GM18519 (cell line): ENCODE results near the gene PUDP.

Experiments used
- ATAC-seq: cut with Tn5 transposase; IDR thresholded peaks from one replicate; pipeline ENCODE4 v1.9.1; 2021; ENCODE audit warnings: mild to moderate bottlenecking, moderate library complexity; ENCODE audit not compliant: unreplicated experiment, low FRiP score

Gene PUDP

DNA sequence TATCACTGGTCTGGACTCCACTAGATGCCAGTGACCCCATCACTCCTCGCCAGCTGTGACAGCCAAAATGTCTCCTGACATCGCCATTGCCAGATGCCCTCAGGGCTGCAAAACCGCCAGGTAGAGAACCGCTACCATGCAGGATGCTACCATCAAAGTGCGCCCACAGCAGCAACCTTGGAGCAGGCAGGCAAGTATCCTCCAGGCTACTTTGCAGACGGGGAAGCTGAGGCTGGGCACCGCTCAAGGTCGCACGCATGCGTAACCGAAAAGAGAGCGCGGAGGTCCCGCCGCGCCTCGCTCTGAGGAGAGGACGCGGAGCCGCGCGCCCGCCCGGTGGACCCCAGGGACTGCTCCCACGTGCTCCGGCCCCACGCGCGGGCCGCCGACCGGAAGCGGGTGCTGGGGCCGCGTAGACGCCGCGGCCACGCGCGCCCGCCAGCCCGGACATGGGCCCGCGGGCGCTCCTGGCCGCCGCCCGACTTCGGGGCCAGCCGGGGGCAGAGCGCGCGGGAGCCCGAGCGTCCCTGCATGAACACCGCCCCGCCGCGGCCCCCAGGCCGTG lies 458 bp downstream of the PUDP start, which contains the start of gene STS:
TSS of gene STS (plus strand) at position 300 of the 565 bp plus-strand sequence. CDS start 105,488 bp downstream, outside the sequence.
- ATAC-seq, result peak; percentile 21

DNA sequence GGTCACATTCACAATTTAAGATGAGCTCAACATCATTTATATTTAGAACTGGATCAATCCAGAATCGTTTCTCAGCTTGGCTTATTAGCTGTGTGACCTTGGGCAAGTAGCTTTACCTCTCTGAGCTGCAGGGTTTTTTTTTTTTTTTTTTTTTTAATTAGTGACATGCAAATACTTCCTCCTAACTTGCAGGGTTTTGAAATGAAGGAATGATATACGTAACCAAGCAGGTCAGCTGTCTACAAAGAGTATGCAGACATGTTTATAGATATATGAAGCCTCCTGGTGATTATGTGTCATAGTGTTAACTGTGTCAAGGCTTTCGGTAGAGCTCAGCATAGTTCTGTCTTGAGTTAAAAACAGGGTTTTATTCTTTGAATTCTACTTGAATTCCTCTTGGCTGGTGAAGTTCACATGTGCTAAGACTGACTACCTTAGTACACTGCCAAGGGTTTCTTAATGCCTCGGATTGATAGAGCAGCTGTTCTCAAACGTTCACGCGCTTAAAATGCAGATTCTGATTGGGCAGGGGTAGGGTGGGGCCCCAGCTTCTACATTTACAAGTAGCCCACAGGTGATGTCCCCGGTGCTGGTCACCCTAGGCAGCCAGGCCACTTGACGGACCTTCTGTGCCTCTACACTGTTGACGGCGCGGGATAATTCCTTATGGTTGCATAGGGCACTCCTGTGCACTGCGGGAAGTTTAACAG lies 1.1 kb downstream of the PUDP start:
- peak; percentile 5 for ATAC-seq

DNA sequence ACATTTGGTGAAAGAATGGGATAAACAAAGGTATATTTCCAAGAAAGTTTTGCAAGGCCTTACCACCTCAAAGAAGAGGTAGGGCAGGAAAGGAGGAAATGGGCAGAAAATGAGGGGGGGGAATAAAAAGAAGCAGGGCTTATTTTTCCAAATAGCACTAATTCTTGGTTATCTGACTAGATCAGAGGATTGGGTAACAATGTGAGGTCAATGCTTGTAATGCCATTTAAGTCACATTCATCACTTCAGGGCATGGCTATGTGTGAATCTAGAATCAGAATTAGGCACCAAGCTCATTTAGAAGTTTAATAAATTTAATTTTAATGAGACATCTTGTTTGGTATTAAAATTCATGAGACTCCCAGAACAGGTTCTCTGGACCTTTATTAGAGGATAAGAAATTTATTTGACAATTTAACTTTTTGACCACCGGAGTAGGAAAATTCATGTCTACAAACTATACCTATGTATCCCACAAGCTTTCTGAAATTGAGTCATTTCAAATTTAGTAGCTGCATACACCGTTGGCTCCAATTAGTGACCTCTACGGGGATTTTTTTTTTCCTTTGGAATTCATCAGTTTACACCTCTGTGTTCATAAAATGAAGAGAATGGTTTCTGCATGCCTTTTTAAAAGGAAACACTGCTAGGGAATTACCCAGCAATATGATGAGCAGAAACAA lies 1.8 kb downstream of the PUDP start:
- no peak for ATAC-seq

DNA sequence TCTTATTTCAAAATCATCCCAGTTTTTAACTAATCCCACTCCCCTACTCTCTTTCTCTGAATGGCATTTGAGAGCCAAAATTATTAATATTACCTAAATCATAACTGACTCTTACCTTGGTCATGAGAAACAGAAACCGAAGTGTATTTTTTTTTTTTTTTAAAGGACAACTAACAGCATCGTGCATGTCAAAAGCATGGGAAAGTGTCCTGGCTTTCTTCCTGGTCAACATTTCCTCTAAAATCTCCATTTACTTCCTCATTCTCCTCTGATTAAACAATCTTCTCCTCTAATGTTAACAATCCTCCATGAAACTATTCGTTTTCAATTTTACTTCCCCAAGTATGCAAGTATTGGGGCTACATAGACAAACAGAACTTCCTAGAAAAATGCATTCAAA lies 2.5 kb downstream of the PUDP start:
- no peak for ATAC-seq

DNA sequence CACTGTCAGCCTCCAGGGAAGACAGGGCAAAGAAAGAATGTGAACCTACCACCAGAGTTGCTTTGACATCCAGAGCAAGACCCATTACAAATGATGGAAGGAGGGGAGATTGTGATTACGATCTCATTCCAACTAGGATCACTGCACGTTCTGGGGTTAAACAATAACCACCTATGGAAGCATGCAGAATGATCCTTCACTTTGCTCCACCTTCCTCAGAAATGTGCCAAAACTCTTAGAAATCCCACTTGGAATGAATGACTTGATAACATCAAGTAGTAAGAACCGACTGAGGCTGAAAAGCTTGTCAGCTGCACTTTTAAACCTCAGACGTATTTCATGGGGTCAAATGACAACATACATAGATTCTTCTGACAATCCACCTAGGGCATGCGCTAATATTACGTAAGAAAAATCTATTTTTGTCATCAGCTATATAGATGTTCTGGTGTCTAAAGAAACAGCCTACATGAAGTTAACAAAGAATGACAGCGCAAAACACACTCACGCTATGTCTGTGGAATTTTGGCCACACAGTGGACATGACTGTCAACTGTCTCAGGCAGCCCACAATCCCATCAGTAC lies 3.9 kb downstream of the PUDP start:
- ATAC-seq, result no peak

DNA sequence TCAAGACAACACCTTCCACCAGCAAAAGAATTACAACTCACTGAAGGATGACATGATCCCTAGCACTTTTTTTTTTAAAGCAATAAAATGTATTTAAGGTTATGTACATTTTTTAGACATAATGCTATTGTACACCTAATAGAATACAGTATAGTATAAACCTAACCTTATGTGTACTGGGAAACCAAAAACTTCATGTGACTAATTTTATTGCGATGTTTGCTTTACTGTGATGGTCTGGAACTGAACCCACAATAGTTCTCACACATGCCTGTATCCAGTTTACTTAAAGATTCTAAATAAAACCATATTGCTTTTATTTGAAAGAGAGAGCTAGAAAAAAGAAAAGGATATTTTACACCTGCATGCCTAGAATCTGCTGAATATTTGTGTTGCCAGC lies 4.9 kb downstream of the PUDP start:
- no peak for ATAC-seq

DNA sequence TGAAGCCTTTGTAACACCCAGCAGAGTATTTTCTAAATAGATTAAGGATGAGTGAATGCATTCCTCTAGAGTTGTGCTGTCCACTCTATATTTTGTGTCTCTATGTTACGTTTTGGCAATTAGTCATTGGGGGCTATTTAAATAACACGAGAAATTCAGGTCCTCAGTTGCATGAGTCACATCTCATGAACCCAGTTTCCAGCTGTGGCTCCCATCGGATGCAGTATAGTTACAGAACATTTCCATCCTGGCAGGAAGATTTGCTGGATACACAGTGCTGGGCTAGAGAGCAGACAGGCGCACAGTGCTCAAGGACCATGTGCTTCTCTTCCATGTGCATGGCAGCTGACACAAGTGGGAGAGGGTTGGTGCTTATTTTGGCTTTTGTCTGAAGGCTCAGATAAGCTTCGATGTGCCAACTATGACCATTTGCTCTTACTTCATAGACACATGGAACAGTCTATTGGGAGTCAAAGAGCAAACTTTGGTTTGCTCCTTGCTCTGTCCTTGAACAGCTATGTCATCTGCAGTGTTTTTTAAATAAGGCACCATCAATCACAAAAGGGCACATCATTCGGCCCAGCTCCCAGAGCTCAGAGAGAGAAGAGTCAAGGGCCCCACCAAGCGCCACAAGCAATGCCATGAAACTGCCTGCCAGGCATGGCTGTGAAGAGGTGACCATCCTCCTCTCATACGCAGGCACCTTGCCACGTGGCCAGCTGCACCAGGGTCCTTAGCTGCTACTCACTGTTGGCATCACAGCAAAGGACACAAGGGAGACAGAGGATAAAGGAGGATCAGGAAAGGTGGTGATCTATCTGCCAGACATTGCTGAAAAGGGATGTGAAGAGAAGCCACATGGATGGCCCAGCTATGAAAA lies 8.5 kb downstream of the PUDP start:
- no peak for ATAC-seq

DNA sequence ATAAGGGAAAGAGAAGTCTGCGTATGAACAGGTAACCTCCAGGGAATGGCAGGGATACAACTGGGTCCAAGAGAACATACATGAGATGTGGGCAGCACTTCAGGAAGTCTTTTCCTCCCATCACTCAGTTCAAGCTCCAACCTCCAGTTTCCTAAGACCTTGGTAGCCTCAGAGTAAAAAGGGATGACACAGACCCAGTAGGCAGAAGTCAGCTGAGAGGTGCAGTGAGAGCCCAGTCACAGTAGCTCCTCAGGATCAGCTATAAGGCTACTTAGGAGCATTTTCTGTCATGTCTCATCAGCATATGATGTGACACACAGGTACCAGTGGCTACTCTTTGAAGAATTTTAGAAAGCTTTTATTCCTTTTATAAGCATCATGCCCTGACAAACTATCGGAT lies 13.0 kb downstream of the PUDP start:
- no peak for ATAC-seq

DNA sequence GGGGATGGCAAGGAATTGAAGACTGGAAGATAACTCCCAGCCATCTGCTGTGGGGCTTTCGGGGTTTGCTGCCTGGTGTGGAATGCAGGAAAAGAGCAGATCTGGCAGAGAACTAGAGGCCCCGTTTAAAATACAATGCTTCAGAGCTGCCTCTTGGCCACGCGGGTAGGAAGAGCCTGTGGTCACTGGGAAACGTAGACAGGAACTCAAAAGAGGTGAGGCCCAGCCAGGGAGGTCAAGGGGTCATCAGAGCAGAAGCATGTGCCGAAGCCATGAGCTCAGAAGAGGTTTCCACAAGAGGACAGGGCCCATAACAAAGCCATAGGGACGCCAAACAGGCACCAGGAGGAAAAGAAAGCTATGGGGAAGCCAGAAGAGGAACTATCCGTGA lies 14.9 kb downstream of the PUDP start:
- no peak for ATAC-seq

DNA sequence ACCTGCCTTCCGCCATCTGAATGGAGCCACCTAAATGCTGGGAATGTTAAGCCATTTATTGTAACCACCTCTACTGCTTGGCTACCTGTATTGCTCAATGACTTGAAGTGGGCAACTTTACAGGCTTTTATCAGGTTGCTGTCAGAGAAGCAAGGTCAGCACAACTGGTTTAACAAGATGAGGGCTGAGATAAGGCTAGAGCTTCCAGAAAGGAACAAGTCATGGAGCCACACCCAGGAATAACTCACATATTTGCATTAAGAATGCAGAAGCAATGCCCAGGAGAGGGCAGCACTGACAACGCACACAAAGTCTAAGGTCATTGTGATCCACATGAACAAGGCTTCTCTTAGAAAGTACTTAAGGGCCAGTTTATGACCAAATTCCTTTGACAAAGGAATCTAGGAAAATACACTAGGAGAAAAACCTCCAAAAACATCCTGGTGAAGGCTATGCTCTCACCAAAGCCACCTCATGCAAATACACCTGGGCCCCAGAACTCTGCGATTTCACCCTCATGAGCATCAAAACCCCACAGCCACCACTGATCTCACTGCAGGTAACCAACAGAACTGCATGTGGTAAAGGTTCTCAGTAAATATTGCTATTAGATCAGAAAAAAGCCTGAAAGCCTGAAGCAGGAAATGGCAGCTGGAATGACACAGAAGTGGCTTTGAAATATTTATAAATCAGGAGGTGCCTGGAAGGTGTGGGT lies 15.5 kb downstream of the PUDP start:
- ATAC-seq, result peak; percentile 68

DNA sequence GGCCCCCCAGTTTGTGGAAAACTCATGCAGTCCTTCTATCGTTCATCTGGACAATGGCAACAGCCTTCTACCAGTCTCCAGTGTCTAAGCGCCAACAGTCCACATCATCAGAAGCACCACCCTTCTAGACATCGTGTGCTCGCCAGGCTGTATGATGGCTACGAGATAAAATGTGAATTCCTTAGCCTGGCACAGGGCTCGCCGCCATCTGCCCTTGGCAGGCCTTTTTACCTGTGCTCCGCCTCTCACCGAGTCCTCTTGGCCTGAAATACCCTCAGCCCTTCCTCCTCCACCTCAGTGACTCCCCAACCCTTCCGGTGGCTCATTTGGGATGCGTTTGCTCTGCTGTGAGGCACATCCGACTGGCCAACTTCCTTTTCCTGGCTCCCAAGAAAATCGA lies 16.3 kb downstream of the PUDP start:
- no peak for ATAC-seq

DNA sequence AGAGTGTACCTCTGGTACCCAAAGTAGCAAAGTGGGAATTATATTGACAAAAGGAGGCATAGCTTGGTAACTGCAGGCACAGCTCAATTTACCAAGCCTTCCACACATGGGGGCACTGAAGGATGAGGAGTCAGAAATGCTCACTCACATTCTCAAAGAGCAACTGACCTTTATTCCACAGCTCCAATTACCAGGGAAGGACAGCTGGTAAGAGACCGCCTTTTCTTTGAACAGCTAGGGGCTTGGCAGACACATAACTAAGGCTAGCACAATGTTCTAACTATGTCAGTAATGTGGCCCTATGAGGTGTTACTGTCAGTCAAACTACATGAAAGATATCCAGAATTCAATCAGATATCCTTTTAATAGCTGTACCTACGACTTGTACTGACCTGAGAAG lies 20.9 kb downstream of the PUDP start:
- no peak for ATAC-seq

DNA sequence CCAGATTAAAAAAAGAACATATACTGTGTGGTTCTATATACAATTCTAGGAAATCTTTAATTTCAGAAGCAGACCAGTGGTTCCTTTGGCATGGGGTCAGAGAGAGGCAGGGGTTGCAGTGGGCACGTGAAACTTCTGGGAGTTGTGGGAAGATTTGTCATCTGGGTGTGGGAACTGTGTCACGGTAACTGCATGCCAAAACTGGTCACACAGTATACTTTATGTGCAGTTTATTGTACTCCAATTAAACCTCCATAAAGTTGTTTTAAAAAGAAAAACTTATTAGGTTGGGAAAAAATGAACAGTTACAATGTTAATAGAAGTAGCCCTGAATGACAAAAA lies 27.1 kb downstream of the PUDP start:
- ATAC-seq, result no peak

DNA sequence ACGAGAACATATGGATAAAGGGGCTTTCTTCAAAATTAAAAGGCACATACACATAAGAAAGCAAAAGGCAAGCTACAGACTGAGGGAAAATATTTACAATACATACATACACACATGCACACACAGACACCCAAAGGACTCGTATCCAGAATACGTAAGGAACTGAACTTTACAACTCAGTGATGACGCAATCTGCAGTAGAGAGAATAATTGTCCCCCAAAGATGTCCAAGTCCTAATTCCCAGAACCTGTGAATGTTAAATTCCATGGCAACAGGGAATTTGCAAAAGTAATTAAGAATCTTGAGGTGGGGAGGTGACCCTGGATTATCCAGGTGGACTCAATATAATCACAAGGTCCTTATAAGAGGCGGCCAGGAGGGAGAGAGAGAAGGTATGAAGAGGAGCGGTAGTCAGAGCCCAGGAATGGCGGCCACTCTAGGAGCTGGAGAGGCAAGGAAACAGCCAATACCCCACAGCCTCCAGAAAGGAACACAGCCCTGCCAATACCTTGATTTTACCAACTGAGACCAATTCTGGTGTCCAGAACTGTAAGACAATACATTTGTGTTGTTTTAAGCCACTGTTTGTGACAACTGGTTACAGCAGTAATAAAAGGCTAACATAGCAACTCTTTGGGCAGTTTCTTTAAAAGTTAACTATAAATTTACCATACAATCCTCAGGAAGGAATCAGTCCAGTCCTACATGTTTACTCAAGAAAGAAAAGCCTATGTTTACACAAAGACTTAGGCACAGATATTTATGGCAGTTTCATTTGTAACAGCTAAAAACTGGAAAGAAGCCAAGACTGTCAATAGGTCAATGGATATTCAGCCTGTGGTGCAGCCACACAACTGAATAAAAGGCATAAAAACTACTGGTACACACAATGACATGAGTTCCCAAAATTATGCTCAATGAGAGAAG lies 27.7 kb downstream of the PUDP start:
- ATAC-seq, result no peak

DNA sequence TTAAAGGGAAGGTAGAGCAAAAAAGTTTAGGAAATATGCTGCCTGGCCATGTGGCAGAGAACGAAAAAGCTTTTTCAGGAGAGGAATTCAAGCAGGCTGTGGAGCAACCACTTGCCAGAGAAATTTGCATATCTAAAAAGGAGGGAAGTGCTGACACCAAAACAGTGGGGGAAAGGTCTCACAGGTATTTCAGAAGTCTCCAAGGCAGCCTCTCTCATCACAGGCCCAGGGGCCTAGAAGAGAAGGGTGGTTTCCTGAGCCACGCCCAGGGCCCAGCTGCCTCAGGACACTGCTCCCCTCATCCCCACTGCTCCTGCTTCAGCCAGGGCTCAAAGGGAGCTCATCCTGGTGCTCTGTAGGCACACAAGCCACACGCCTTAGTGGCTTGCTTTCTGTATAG lies 30.4 kb downstream of the PUDP start:
- no peak for ATAC-seq

DNA sequence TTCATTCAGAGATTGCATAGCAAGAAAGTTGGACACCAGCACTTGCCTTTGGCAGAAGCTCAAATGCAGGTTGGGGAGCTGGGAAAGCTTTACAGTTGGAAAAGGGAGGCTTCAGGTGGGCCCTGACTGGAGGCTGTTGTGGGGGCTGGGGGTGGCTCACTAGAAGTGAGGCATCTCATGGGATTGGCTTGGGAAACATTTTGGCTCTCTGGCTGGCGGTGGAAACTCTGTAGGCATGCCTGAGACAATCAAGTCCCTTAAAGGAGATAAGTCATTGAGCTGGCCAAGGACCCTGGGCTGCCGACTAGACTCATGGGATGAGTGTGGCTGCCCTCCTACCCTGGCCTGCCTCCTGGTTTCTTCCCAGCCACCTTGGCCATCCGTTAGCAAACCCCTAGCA lies 31.9 kb downstream of the PUDP start:
- no peak for ATAC-seq

DNA sequence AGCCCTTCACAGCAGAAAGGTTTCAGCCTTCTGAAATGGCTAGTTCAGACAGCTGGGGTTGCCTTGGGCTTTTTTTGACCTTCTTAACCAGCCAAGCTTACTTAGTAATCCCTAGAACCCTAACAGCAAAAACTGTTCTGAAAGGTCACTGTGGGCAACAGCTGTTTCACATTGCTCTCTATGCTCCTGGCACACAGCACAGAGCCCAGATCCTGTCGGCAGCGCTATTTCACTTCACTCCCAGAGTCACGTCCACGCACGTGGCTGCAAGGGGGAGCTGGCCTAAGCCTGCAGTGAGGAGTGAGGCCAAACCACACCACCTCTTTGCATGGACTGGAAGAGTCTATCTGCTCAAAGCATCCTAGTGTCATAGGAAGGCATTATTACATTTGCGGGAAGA lies 32.4 kb downstream of the PUDP start:
- ATAC-seq, result peak; percentile 69

DNA sequence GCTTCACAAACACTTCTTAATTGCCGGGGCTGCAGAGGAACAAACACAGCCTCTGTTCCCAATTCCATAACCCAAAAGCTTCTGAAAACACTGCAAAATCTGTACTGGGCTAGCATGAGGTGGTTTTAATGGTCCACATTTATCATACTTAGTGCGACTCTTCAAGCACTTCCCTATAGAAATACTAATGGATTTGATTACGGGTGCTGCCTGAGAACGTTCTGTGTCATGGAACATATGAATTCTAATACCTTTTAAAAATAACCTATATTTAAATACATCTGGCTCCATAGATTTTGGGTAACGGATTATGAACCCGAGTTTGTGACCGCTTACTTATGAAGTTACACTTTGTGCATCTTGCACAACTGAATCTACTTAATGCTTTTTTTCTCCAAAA lies 35.9 kb downstream of the PUDP start:
- ATAC-seq, result no peak

DNA sequence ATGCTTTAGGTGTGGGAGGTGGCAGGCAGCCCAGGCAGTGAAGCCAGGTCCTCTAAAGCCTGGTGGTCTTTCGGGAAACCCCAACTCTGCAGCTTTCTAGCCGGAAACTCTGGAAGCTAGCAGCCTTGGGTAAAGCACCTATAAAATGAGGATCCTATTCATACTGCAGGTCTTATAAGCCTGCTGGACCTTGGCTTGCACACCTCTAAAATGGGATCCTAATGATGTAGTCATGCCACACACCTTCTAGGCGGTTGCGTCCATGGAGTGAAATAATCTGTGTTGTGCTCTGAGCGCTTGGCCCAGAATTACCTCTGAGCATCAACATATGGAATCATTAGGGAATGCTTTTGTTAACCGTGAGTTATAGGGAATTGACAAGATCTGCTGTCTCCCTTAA lies 36.4 kb downstream of the PUDP start:
- no peak for ATAC-seq
